ENCODE measurements around the gene ABL1.
"Not testable (repeated sequence)": the region's sequence is repeated elsewhere in the genome, so short reads cannot be mapped to it uniquely, and the experiment has no call there.

Gene ABL1

GRCh38 chr9:130845254-130845653 is 10.2 kb downstream of the ABL1 start:
- TF ChIP-seq CTCF (IDR thresholded peaks at IDR 0.05; ENCODE audit: insufficient read depth, low read length, poor library complexity, severe bottlenecking), result no peak
- H3K4me3 ChIP-seq (replicated peaks; ENCODE audit: low read depth, low read length), result no peak overlapping the region
- no peaks in the 10 kb centered on the region; the same call in 1 of the 2 replicates for H3K36me3 ChIP-seq (ENCODE audit: control insufficient read depth, insufficient read depth, low read length)
- no peak for DNase-seq (ENCODE audit: extremely low read depth, insufficient read length)
- no peaks in the 10 kb centered on the region for H3K27me3 ChIP-seq (replicated peaks; ENCODE audit: control insufficient read depth, insufficient read depth, low read length)

DNA sequence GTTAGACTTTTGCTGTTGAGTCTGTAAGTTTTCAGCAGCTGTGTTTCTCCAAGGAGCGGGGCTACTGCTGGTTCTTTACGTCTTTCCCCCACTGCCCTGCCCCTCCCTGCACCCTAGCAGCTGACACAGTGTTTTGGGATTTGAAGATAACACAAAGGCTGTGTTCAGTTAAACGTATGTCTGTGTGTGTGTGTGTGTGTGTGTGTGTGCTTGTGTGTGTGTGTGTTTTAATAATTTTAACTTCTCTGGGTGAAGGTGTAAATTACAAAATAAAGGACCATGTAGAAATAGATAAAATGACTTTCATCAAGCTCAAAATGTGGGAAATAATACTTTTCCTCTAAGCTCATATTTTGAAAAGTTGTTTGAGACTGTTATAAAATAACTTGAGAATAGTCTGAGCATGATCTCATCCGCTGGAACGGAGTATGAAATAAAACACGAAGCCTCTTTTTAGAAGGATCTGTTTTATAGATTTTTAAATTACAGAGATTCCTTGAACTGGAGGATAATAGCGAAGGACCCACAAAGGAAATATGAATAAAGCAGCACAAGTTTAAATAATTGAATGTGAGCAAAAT is 10.9 kb downstream of the ABL1 start:
- no peak for DNase-seq (ENCODE audit: extremely low read depth, insufficient read length)
- Histone ChIP-seq H3K36me3 (ENCODE audit: control insufficient read depth, insufficient read depth, low read length) (no peaks in the 10 kb centered on the region; the same call in 1 of the 2 replicates), H3K27me3 (replicated peaks; ENCODE audit: control insufficient read depth, insufficient read depth, low read length) (no peaks in the 10 kb centered on the region), H3K4me3 (replicated peaks; ENCODE audit: low read depth, low read length) (no peak overlapping the region)
- no peak for TF ChIP-seq CTCF (IDR thresholded peaks at IDR 0.05; ENCODE audit: insufficient read depth, low read length, poor library complexity, severe bottlenecking)

DNA sequence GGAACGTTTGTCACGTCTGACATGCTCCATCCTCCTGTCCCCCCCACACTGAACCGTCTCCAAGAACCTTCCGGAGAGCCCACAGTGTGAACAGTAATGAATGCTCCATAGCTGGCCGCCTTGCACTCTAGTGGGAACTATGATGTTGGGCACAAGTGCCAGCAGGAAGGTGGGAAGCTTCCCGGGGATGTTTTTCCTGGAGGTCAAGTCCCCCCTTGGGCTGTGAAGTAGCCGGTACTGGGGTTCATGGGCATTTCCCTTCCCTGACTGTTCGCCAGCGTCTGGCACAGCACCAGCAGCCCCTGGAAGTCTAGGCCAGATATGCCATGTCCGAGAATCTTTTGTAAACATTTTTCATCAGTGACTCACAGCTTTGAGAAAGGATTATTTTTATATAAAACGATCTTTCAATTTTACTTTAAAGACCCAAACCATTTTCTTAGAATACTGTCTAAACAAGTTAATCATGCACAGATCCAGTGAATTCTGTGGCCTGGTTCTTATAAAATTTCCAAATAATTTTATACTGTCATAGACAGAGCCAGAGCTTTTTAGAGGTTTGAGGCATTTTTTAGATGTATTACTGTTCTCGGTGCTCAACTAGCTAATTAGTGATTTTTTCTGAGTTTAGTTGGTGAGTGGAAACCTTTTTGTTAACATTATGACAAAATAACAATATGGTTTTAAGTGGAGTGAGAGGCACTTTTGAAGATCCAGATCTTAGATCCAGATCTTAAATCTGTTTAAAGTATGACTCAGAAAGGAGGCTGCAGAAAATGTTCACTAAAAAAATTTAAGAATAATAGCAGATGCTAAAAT is 11.6 kb downstream of the ABL1 start:
- no peaks in the 10 kb centered on the region for H3K27me3 ChIP-seq (replicated peaks; ENCODE audit: control insufficient read depth, insufficient read depth, low read length)
- H3K4me3 ChIP-seq (replicated peaks; ENCODE audit: low read depth, low read length), result no peak overlapping the region
- no peaks in the 10 kb centered on the region; the same call in 1 of the 2 replicates for H3K36me3 ChIP-seq (ENCODE audit: control insufficient read depth, insufficient read depth, low read length)
- TF ChIP-seq CTCF (IDR thresholded peaks at IDR 0.05; ENCODE audit: insufficient read depth, low read length, poor library complexity, severe bottlenecking), result no peak
- no peak for DNase-seq (ENCODE audit: extremely low read depth, insufficient read length)

- Histone ChIP-seq H3K27me3 (replicated peaks; ENCODE audit: control insufficient read depth, insufficient read depth, low read length) (no peaks in the 10 kb centered on the region), H3K4me3 (replicated peaks; ENCODE audit: low read depth, low read length) (no peak overlapping the region), H3K36me3 (ENCODE audit: control insufficient read depth, insufficient read depth, low read length) (no peaks in the 10 kb centered on the region; the same call in 1 of the 2 replicates)
- no peak for DNase-seq (ENCODE audit: extremely low read depth, insufficient read length)
- no peak for TF ChIP-seq CTCF (IDR thresholded peaks at IDR 0.05; ENCODE audit: insufficient read depth, low read length, poor library complexity, severe bottlenecking)
Measured at GRCh38 chr9:130847306-130848217, 12.5 kb downstream of the ABL1 start.

- not testable (repeated sequence) for H3K36me3 ChIP-seq (ENCODE audit: control insufficient read depth, insufficient read depth, low read length); H3K27me3 ChIP-seq (replicated peaks; ENCODE audit: control insufficient read depth, insufficient read depth, low read length); H3K4me3 ChIP-seq (replicated peaks; ENCODE audit: low read depth, low read length); DNase-seq (ENCODE audit: extremely low read depth, insufficient read length)
Measured at GRCh38 chr9:130848514-130848913, 13.5 kb downstream of the ABL1 start.

Measured in GM06990 (cell line).